ENCODE data around the gene POF1B.

The POF1B gene

DNA sequence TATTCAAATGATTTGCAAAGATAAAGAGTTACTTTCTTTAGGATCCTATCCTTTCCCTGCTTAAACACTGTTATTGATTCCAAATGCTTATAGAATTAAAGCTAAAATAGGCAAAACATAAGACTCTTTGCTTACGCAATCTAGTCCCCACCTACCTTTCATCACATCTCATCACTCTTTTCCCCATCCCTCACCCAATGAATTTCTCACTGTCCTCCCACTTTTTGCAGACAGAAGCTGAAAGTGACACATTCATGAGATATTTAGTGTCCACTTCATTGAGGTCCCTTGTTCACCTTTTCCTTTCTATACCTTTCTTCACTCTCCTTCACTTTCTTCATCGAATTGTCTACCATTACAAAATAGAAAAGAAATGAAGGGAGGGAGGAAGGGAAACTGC lies 136.3 kb downstream of the POF1B start:
- no peak for DNase-seq
